ENCODE data around the gene ZBTB17. TPM values are rescaled to one million over a fixed set of nuclear protein-coding genes. Genes with fewer than 3 reads are reported as not detected.

The ZBTB17 gene
- total RNA-seq, 2 donors from 2014 or later: 28.2 to 50.8 TPM

GRCh38 chr1:16014509-16015482 lies 38.9 kb upstream of the ZBTB17 start:
- Histone ChIP-seq H3K9me3 (no peaks in the 10 kb centered on the region), H3K36me3 (no peaks in the 10 kb centered on the region), H3K4me3 (no peak overlapping the region), H3K27ac (peak overlapping the region; percentile 78 to 84), H3K27me3 (replicated peaks; ENCODE audit: insufficient read depth) (no peaks in the 10 kb centered on the region), H3K4me1 (replicated peaks) (peaks cover 7% of the 10 kb centered on the region)
- TF ChIP-seq POLR2AphosphoS5 (IDR thresholded peaks at IDR 0.05) (no peak), POLR2A (IDR thresholded peaks at IDR 0.05) (no peak), CTCF (IDR thresholded peaks at IDR 0.05) (no peak)
- 66% methylated on average over 17 of the region's 17 CpGs for WGBS
- intact Hi-C loops (cut with DNase I): no loop called here
- no peak for DNase-seq (ENCODE audit: low spot score)

GRCh38 chr1:16013908-16014258 lies 38.0 kb upstream of the ZBTB17 start:
- H3K4me3 ChIP-seq: no peak overlapping the region

GRCh38 chr1:16013220-16013907 lies 37.5 kb upstream of the ZBTB17 start:
- Histone ChIP-seq H3K27me3 (replicated peaks; ENCODE audit: insufficient read depth) (no peaks in the 10 kb centered on the region), H3K4me1 (replicated peaks) (peaks cover 7% of the 10 kb centered on the region), H3K9me3 (no peaks in the 10 kb centered on the region), H3K27ac (peak overlapping the region; percentile 78 to 84), H3K36me3 (no peaks in the 10 kb centered on the region), H3K4me3 (peak overlapping the region; percentile 23 to 34)
- TF ChIP-seq CTCF (IDR thresholded peaks at IDR 0.05): no peak
- peak; percentile 13 for TF ChIP-seq POLR2AphosphoS5 (IDR thresholded peaks at IDR 0.05)
- DNase-seq (ENCODE audit: low spot score): peak; percentile 59
- WGBS: 8% methylated on average over 13 of the region's 28 CpGs
- intact Hi-C loops (cut with DNase I): no loop called here

More at GRCh38 chr1:16013908-16014258, 38.0 kb upstream of the ZBTB17 start:
- peak; percentile 30 for DNase-seq (ENCODE audit: low spot score)
- peak overlapping the region; percentile 78 to 84 for H3K27ac ChIP-seq
- 42% methylated on average over 4 of the region's 4 CpGs for WGBS
- H3K9me3 ChIP-seq: no peaks in the 10 kb centered on the region
- no peaks in the 10 kb centered on the region for H3K36me3 ChIP-seq
- peaks cover 7% of the 10 kb centered on the region for H3K4me1 ChIP-seq (replicated peaks)
- no peaks in the 10 kb centered on the region for H3K27me3 ChIP-seq (replicated peaks; ENCODE audit: insufficient read depth)
- intact Hi-C loops (cut with DNase I): no loop called here
- TF ChIP-seq POLR2AphosphoS5 (IDR thresholded peaks at IDR 0.05) (no peak), CTCF (IDR thresholded peaks at IDR 0.05) (no peak), POLR2A (IDR thresholded peaks at IDR 0.05) (no peak)

- TF ChIP-seq POLR2A (IDR thresholded peaks at IDR 0.05): no peak
- no peak for TF ChIP-seq CTCF (IDR thresholded peaks at IDR 0.05)
- TF ChIP-seq POLR2AphosphoS5 (IDR thresholded peaks at IDR 0.05): no peak
- DNase-seq (ENCODE audit: low spot score): peak; percentile 54
- Histone ChIP-seq H3K36me3 (no peaks in the 10 kb centered on the region), H3K4me1 (replicated peaks) (peaks cover 7% of the 10 kb centered on the region), H3K27ac (peak overlapping the region; percentile 78 to 84), H3K9me3 (no peaks in the 10 kb centered on the region), H3K27me3 (replicated peaks; ENCODE audit: insufficient read depth) (no peaks in the 10 kb centered on the region), H3K4me3 (peak overlapping the region; percentile 23 to 34)
- WGBS: 11% methylated on average over 18 of the region's 36 CpGs
- intact Hi-C loops (cut with DNase I): no loop called here
Measured at GRCh38 chr1:16012590-16013219, 36.8 kb upstream of the ZBTB17 start.

Data from prostate gland (tissue), 2 donors.